HG03378 (cell line): ENCODE data around the gene NTSR1.

ENCODE experiments used
- ATAC-seq: cut with Tn5 transposase; IDR thresholded peaks from one replicate; pipeline ENCODE4 v1.9.1; 2021; ENCODE audit warnings: mild to moderate bottlenecking, moderate library complexity; ENCODE audit not compliant: unreplicated experiment

NTSR1 gene

GRCh38 chr20:62752671-62753501 lies 44.2 kb downstream of the NTSR1 start:
- no peak for ATAC-seq

GRCh38 chr20:62753626-62754025 lies 45.0 kb downstream of the NTSR1 start:
- ATAC-seq, result no peak

- no peak for ATAC-seq
Measured at GRCh38 chr20:62754122-62754990, 45.7 kb downstream of the NTSR1 start.

GRCh38 chr20:62754991-62755356 lies 46.3 kb downstream of the NTSR1 start:
- no peak for ATAC-seq

GRCh38 chr20:62755817-62756724 lies 47.4 kb downstream of the NTSR1 start:
- ATAC-seq, result no peak

- ATAC-seq, result no peak
Measured at GRCh38 chr20:62758226-62758912, 49.7 kb downstream of the NTSR1 start.

- no peak for ATAC-seq
Measured at GRCh38 chr20:62759981-62760431, 51.4 kb downstream of the NTSR1 start.

GRCh38 chr20:62760471-62760855 lies 51.8 kb downstream of the NTSR1 start:
- no peak for ATAC-seq

GRCh38 chr20:62760856-62761758 lies 52.5 kb downstream of the NTSR1 start:
- ATAC-seq, result no peak

GRCh38 chr20:62761759-62762131 lies 53.1 kb downstream of the NTSR1 start:
- ATAC-seq, result no peak

GRCh38 chr20:62762376-62762775 lies 53.7 kb downstream of the NTSR1 start:
- ATAC-seq, result no peak

GRCh38 chr20:62762801-62763368 lies 54.2 kb downstream of the NTSR1 start:
- ATAC-seq, result no peak

- ATAC-seq, result no peak
Measured at GRCh38 chr20:62763404-62763803, 54.8 kb downstream of the NTSR1 start.

GRCh38 chr20:62764156-62764935 lies 55.7 kb downstream of the NTSR1 start:
- ATAC-seq, result no peak

GRCh38 chr20:62765021-62765420 lies 56.4 kb downstream of the NTSR1 start:
- no peak for ATAC-seq

- ATAC-seq, result no peak
Measured at GRCh38 chr20:62765432-62766070, 56.9 kb downstream of the NTSR1 start.

GRCh38 chr20:62766071-62766450 lies 57.4 kb downstream of the NTSR1 start:
- ATAC-seq, result no peak

GRCh38 chr20:62766716-62767115 lies 58.1 kb downstream of the NTSR1 start:
- ATAC-seq, result no peak
